Panc1 (cell line): Measurements from ENCODE around the gene JUN.

ENCODE experiments used
- CTCF ChIP-seq: fragments of 450-650 bp; IDR thresholded peaks from 2 replicates; pipeline ENCODE4 v1.5.1; 2017; ENCODE audit warnings: mild to moderate bottlenecking
- REST ChIP-seq, 2 experiments: IDR thresholded peaks; 2 replicates each; pipeline ENCODE4 v1.6.1; 2011 to 2012; ENCODE audit warnings: low read depth in 2 of 2, control low read depth in 1 of 2, low read length in 1 of 2, mild to moderate bottlenecking in 1 of 2, moderate library complexity in 1 of 2; ENCODE audit not compliant: insufficient read depth in 1 of 2

GRCh38 chr1:58783090-58783992 lies 506 bp downstream of the JUN start:
- TF ChIP-seq CTCF (no peak), REST (IDR thresholded peaks at IDR 0.05; ENCODE audit: insufficient read depth in 1 of 2, low read depth in 2 of 2, low read length in 1 of 2) (no peak)
